Tibial nerve (tissue), 4 donors: Measurements from ENCODE around the gene RPL35. TPM values are rescaled to one million over a fixed set of nuclear protein-coding genes. Genes with fewer than 3 reads are reported as not detected.
A peak's percentile ranks its signal among the peaks of the same experiment; 100 is the strongest.

ENCODE experiments used
- DNase-seq, 2 donors: peaks; one replicate each; pipeline ENCODE4 v3.0.0-alpha.2; 2019; ENCODE audit warnings: low spot score in 2 of 2
- H3K27ac ChIP-seq, 4 donors: fragments of 200-600 bp; sonication (generic) in 3 of 4; one replicate each; pipeline ENCODE4 v1.5.1; 2017 to 2019; ENCODE audit warnings: mild to moderate bottlenecking in 1 of 4
- H3K27me3 ChIP-seq, 2 donors: fragments of 200-600 bp; sonication (generic) in 1 of 2; one replicate each; pipeline versions ENCODE4 v1.5.1 to v1.6.0; 2017 to 2019
- H3K36me3 ChIP-seq, 3 donors: fragments of 200-600 bp; sonication (generic); one replicate each; pipeline ENCODE4 v1.5.1; 2018 to 2019
- H3K4me1 ChIP-seq, 4 donors: fragments of 200-600 bp; sonication (generic) in 3 of 4; one replicate each; pipeline ENCODE4 v1.5.1; 2017 to 2019
- H3K4me3 ChIP-seq, 4 donors: fragments of 200-600 bp; sonication (generic) in 3 of 4; one replicate each; pipeline ENCODE4 v1.5.1; 2017 to 2019; ENCODE audit warnings: mild to moderate bottlenecking in 1 of 4, moderate library complexity in 1 of 4
- H3K9me3 ChIP-seq, 4 donors: fragments of 200-600 bp; sonication (generic) in 3 of 4; one replicate each; pipeline ENCODE4 v1.5.1; 2017 to 2019
- CTCF ChIP-seq, 5 experiments: fragments of 200-600 bp in 3 of 5; fragments of 450-650 bp in 2 of 5; sonication (generic) in 3 of 5; IDR thresholded peaks; one replicate each; pipeline ENCODE4 v1.5.1; 2016 to 2019; ENCODE audit warnings: antibody characterized with exemption in 5 of 5, mild to moderate bottlenecking in 3 of 5, moderate library complexity in 2 of 5
- EP300 ChIP-seq, 2 donors: sonication (generic); formaldehyde crosslinking; IDR thresholded peaks; one replicate each; pipeline ENCODE4 v1.6.1; 2017; ENCODE audit warnings: antibody characterized with exemption in 2 of 2, mild to moderate bottlenecking in 1 of 2
- POLR2A ChIP-seq, 2 donors: fragments of 450-650 bp; IDR thresholded peaks; one replicate each; pipeline ENCODE4 v1.6.1; 2017; ENCODE audit warnings: antibody characterized with exemption in 2 of 2, mild to moderate bottlenecking in 2 of 2, moderate library complexity in 2 of 2
- WGBS, 2 donors: methylation state at CpG; one replicate each; pipeline ENCODE4 v1.1.5; 2018; 5-methylcytosine and 5-hydroxymethylcytosine counted together
- total RNA-seq, 4 donors: library from RNA; depleted of rRNA; stranded (reverse); fragments of >200 nt; gene quantifications; one replicate each; pipeline ENCODE4 v1.1.0, GENCODE V29; 2016

Gene RPL35
- total RNA-seq, 4 donors from 2014 or later: 1,854 to 2,171 (median 1,912) TPM

- no peak for DNase-seq
- Histone ChIP-seq H3K36me3 (peaks cover 0 to 29% (median 0%) of the 10 kb centered on the region in 3 donors), H3K27me3 (no peaks in the 10 kb centered on the region), H3K4me1 (peaks cover 0 to 58% (median 33%) of the 10 kb centered on the region in 4 donors), H3K9me3 (no peaks in the 10 kb centered on the region), H3K27ac (peak overlapping the region in 3 of 4 donors; percentile 83 to 97 (median 96)), H3K4me3 (peak overlapping the region in 3 of 4 donors; percentile 66 to 91 (median 86))
- TF ChIP-seq POLR2A (IDR thresholded peaks at IDR 0.05) (no peak), CTCF (IDR thresholded peaks at IDR 0.05) (no peak), EP300 (IDR thresholded peaks at IDR 0.05) (no peak)
- WGBS, 2 donors: 61 to 69% methylated on average over 6 of the region's 6 CpGs
These were observed 9.0 kb upstream of the RPL35 start for GRCh38 chr9:124870723-124871122.

- TF ChIP-seq EP300 (IDR thresholded peaks at IDR 0.05) (no peak), POLR2A (IDR thresholded peaks at IDR 0.05) (no peak), CTCF (IDR thresholded peaks at IDR 0.05) (no peak)
- peaks cover 0 to 58% (median 33%) of the 10 kb centered on the region in 4 donors for H3K4me1 ChIP-seq
These were observed 8.3 kb upstream of the RPL35 start for GRCh38 chr9:124869986-124870560.

GRCh38 chr9:124869466-124869985, 7.8 kb upstream of the RPL35 start:
- Histone ChIP-seq H3K27ac (peak overlapping the region; percentile 83 to 97 (median 93)), H3K4me3 (peak overlapping the region; percentile 66 to 99 (median 88)), H3K27me3 (no peaks in the 10 kb centered on the region), H3K36me3 (peaks cover 0 to 17% (median 0%) of the 10 kb centered on the region in 3 donors), H3K4me1 (peaks cover 0 to 58% (median 33%) of the 10 kb centered on the region in 4 donors), H3K9me3 (no peaks in the 10 kb centered on the region)
- no peak for DNase-seq
- TF ChIP-seq POLR2A (IDR thresholded peaks at IDR 0.05): no peak
- no peak for TF ChIP-seq EP300 (IDR thresholded peaks at IDR 0.05)
- TF ChIP-seq CTCF (IDR thresholded peaks at IDR 0.05): no peak
- 1 to 2% methylated on average over 28 to 40 of the region's 41 CpGs for WGBS, 2 donors

More at GRCh38 chr9:124869986-124870560, 8.3 kb upstream of the RPL35 start:
- Histone ChIP-seq H3K27ac (peak overlapping the region in 3 of 4 donors; percentile 83 to 97 (median 96)), H3K36me3 (peaks cover 0 to 23% (median 0%) of the 10 kb centered on the region in 3 donors), H3K4me3 (peak overlapping the region; percentile 66 to 99 (median 88)), H3K27me3 (no peaks in the 10 kb centered on the region), H3K9me3 (no peaks in the 10 kb centered on the region)
- DNase-seq: no peak
- 7 to 10% methylated on average over 12 of the region's 12 CpGs for WGBS, 2 donors

- H3K27ac ChIP-seq: peak overlapping the region; percentile 83 to 97 (median 93)
- H3K9me3 ChIP-seq: no peaks in the 10 kb centered on the region
- DNase-seq: peak; percentile 67 to 68
- H3K4me1 ChIP-seq: peaks cover 0 to 57% (median 33%) of the 10 kb centered on the region in 4 donors
- 0 to 1% methylated on average over 50 to 98 of the region's 101 CpGs for WGBS, 2 donors
- H3K27me3 ChIP-seq: no peaks in the 10 kb centered on the region
- H3K4me3 ChIP-seq: peak overlapping the region; percentile 66 to 99 (median 88)
- TF ChIP-seq CTCF (IDR thresholded peaks at IDR 0.05) (peak in 1 of 5 experiments; percentile 28), POLR2A (IDR thresholded peaks at IDR 0.05) (peak; percentile 90 to 95), EP300 (IDR thresholded peaks at IDR 0.05) (peak; percentile 52 to 94)
- H3K36me3 ChIP-seq: peaks cover 0 to 10% (median 0%) of the 10 kb centered on the region in 3 donors
These were observed 7.0 kb upstream of the RPL35 start for GRCh38 chr9:124868511-124869465.
